Keratinocyte (primary cell): ENCODE data around the gene GFRA4. TPM values are rescaled to one million over a fixed set of nuclear protein-coding genes. Genes with fewer than 3 reads are reported as not detected.

Experiments
- DNase-seq: peaks from one replicate; pipeline ENCODE4 v3.0.0-alpha.2; 2011; ENCODE audit warnings: low read depth, missing footprints, low spot score
- FAIRE-seq: peaks from 2 replicates; lab custom pipeline; 2011; peaks lifted over from hg19 to GRCh38; lab: Jason Lieb, UNC
- H2AFZ ChIP-seq: 2 replicates; pipeline ENCODE4 v1.6.0; 2012; ENCODE audit warnings: low read length, control low read depth, inconsistent platforms; ENCODE audit not compliant: control insufficient read depth
- H3K27ac ChIP-seq: 2 replicates; pipeline ENCODE4 v1.5.1; 2011; ENCODE audit warnings: low read length; ENCODE audit not compliant: control insufficient read depth, insufficient read depth
- H3K27me3 ChIP-seq: 3 replicates; pipeline ENCODE4 v1.6.0; 2011; ENCODE audit warnings: low read length; ENCODE audit not compliant: control insufficient read depth, insufficient read depth; ENCODE audit errors: extremely low read depth
- H3K36me3 ChIP-seq, 2 experiments: 2 replicates in 1 of 2; 3 replicates in 1 of 2; pipeline ENCODE4 v1.5.1; 2011; ENCODE audit warnings: low read length in 2 of 2, mild to moderate bottlenecking in 1 of 2; ENCODE audit not compliant: control insufficient read depth in 2 of 2, insufficient read depth in 2 of 2; ENCODE audit errors: extremely low read depth in 1 of 2
- H3K4me1 ChIP-seq: 3 replicates; pipeline ENCODE4 v1.5.1; 2011; ENCODE audit warnings: low read length; ENCODE audit not compliant: control insufficient read depth, insufficient read depth; ENCODE audit errors: extremely low read depth
- H3K4me2 ChIP-seq: 3 replicates; pipeline ENCODE4 v1.6.0; 2011; ENCODE audit warnings: low read depth, low read length; ENCODE audit not compliant: control insufficient read depth, insufficient read depth; ENCODE audit errors: extremely low read depth
- H3K4me3 ChIP-seq, 3 experiments: fragments of 200-600 bp in 1 of 3; sonication (generic) in 1 of 3; 2 replicates in 2 of 3; 3 replicates in 1 of 3; pipeline ENCODE4 v1.5.1; 2011 to 2016; ENCODE audit warnings: low read length in 3 of 3, mild to moderate bottlenecking in 3 of 3, control low read depth in 2 of 3, inconsistent platforms in 1 of 3, low read depth in 1 of 3, mixed read lengths in 1 of 3, mixed run types in 1 of 3, moderate library complexity in 1 of 3; ENCODE audit not compliant: control insufficient read depth in 2 of 3, insufficient read depth in 2 of 3; ENCODE audit errors: extremely low read depth in 1 of 3
- H3K79me2 ChIP-seq: 2 replicates; pipeline ENCODE4 v1.6.0; 2012; ENCODE audit warnings: low read length; ENCODE audit not compliant: control insufficient read depth, insufficient read depth
- H3K9ac ChIP-seq: 3 replicates; pipeline ENCODE4 v1.6.0; 2011; ENCODE audit warnings: low read length; ENCODE audit not compliant: control insufficient read depth, insufficient read depth; ENCODE audit errors: extremely low read depth
- H3K9me1 ChIP-seq: 3 replicates; pipeline ENCODE4 v1.6.0; 2011; ENCODE audit warnings: low read length; ENCODE audit not compliant: control insufficient read depth, insufficient read depth; ENCODE audit errors: extremely low read depth
- H3K9me3 ChIP-seq: 2 replicates; pipeline ENCODE4 v1.5.1; 2012; ENCODE audit warnings: low read depth, low read length; ENCODE audit not compliant: control insufficient read depth
- H4K20me1 ChIP-seq: 3 replicates; pipeline ENCODE4 v1.6.0; 2011; ENCODE audit warnings: low read length; ENCODE audit not compliant: control insufficient read depth, insufficient read depth; ENCODE audit errors: extremely low read depth
- EZH2 ChIP-seq: IDR thresholded peaks from one replicate; pipeline ENCODE4 v1.6.1; 2012; ENCODE audit warnings: inconsistent platforms, mild to moderate bottlenecking, low read length, moderate library complexity
- dilution Hi-C: fragments of 300-500 bp; cut with MboI; formaldehyde crosslinking; loops from one replicate; pipeline ENCODE4 v1.7.0; 2020; ENCODE audit warnings: low sequenced_read_pairs; ENCODE audit not compliant: extremely low pct_ligation_motif_present
- polyA minus RNA-seq, 3 experiments: library from RNA; depleted of rRNA, polyadenylated mRNA; stranded (reverse); fragments of >200 nt; gene quantifications; 1 replicate in 1 of 3; 2 replicates in 1 of 3; 3 replicates in 1 of 3; pipeline ENCODE4 v1.2.3, GENCODE V29; 2011
- polyA plus RNA-seq, 5 experiments: library from polyadenylated mRNA; depleted of rRNA in 3 of 5; stranded (reverse) in 3 of 5; stranded (forward) in 1 of 5; unstranded in 1 of 5; fragments of >200 nt; gene quantifications; 1 replicate in 1 of 5; 2 replicates in 3 of 5; 3 replicates in 1 of 5; pipeline versions ENCODE4 v1.2.1 to v1.2.3, GENCODE V29; 2011 to 2012; ENCODE audit warnings: missing spikeins in 2 of 5, low read depth in 1 of 5, low replicate concordance in 1 of 5
- TF ChIP-seq, protein P1 (sequence below), 3 experiments: IDR thresholded peaks in 1 of 3; conservative IDR thresholded peaks in 1 of 3; optimal IDR thresholded peaks in 1 of 3; 2 replicates in 2 of 3; 3 replicates in 1 of 3; pipeline versions ENCODE3 to v1.5.1; 2011; ENCODE audit warnings: low read length in 3 of 3, mild to moderate bottlenecking in 3 of 3, moderate library complexity in 2 of 3, control low read depth in 1 of 3, inconsistent platforms in 1 of 3; ENCODE audit not compliant: insufficient read depth in 2 of 3; ENCODE audit errors: extremely low read depth in 1 of 3

GFRA4 gene, protein sequence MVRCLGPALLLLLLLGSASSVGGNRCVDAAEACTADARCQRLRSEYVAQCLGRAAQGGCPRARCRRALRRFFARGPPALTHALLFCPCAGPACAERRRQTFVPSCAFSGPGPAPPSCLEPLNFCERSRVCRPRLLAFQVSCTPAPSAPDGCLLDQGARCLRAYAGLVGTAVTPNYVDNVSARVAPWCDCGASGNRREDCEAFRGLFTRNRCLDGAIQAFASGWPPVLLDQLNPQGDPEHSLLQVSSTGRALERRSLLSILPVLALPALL
- polyA plus RNA-seq (not detected in 3 replicates), polyA minus RNA-seq (not detected in 3 replicates)
- not detected for polyA plus RNA-seq (2011; ENCODE audit: low read depth)
- polyA plus RNA-seq (2011; cell fraction: cytosol; rRNA removed): not detected in 2 replicates
- not detected in 2 replicates for polyA plus RNA-seq (2011; cell fraction: nucleus; rRNA removed)
- polyA plus RNA-seq (2012; ENCODE audit: low replicate concordance): not detected in 2 replicates
- polyA minus RNA-seq (2011; cell fraction: cytosol; rRNA and poly(A)+ RNA removed): not detected
- not detected in 2 replicates for polyA minus RNA-seq (2011; cell fraction: nucleus; rRNA and poly(A)+ RNA removed)

DNA sequence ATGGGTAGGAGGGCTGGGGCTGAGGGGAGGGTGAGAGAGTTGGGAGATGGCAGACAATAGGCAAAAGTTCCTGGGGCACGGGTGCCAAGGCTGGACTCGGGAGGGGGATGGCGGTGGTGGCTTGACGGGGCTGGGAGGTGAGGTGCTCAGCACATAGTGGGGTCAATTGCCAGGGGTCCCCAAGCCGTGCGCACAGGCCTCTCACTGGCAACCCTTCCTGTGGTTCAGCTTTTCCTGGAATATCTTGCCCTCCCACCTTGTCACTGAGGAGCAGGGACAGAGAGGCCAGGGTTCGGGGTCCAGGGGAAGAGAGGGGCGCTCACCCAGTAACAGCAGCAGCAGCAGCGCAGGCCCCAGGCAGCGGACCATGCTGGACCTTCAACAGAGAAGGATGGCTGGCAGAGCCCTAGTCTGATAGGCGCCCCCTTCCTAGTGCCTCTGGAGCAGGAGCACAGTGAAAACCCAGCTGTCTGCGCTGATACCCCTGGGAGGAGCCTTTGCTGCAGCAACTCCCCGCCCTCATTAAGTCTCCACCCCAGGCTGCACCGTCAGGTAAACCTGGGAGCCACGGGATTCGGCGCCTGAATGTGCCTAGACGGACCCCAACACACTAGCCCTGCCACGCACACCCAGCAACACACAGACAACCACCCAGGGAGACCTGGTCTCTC lies at the start of gene GFRA4:
Gene GFRA4 (minus strand): TSS at position 369 of the 671 bp plus-strand sequence. CDS start 0 bp downstream, at position 369.
- no peak for DNase-seq
- H3K4me2 ChIP-seq: no peak within 1 kb of the TSS
- FAIRE-seq: no peak
- no peak within 1 kb of the TSS for H3K4me3 ChIP-seq
- no peak within 1 kb of the TSS for H2AFZ ChIP-seq
- no peak within 1 kb of the TSS for H3K9ac ChIP-seq
- H3K27me3 ChIP-seq: peaks cover 54% of the 10 kb centered on the region
- no peaks in the 10 kb centered on the region for H3K36me3 ChIP-seq
- H3K9me3 ChIP-seq: no peaks in the 10 kb centered on the region
- no peaks in the 10 kb centered on the region for H3K79me2 ChIP-seq
- H3K9me1 ChIP-seq: no peaks in the 10 kb centered on the region
- no peak within 1 kb of the TSS for H3K27ac ChIP-seq
- dilution Hi-C loops: no loop called here
- H4K20me1 ChIP-seq: no peaks in the 10 kb centered on the region
- TF ChIP-seq, protein P1, sequence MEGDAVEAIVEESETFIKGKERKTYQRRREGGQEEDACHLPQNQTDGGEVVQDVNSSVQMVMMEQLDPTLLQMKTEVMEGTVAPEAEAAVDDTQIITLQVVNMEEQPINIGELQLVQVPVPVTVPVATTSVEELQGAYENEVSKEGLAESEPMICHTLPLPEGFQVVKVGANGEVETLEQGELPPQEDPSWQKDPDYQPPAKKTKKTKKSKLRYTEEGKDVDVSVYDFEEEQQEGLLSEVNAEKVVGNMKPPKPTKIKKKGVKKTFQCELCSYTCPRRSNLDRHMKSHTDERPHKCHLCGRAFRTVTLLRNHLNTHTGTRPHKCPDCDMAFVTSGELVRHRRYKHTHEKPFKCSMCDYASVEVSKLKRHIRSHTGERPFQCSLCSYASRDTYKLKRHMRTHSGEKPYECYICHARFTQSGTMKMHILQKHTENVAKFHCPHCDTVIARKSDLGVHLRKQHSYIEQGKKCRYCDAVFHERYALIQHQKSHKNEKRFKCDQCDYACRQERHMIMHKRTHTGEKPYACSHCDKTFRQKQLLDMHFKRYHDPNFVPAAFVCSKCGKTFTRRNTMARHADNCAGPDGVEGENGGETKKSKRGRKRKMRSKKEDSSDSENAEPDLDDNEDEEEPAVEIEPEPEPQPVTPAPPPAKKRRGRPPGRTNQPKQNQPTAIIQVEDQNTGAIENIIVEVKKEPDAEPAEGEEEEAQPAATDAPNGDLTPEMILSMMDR (optimal IDR thresholded peaks at IDR 0.05 in 1 of 3, IDR thresholded peaks at IDR 0.05 in 1 of 3, conservative IDR thresholded peaks at IDR 0.05 in 1 of 3; ENCODE audit: extremely low read depth in 1 of 3, insufficient read depth in 2 of 3, low read length in 3 of 3): no peak
- no peak for TF ChIP-seq EZH2
- no peaks in the 10 kb centered on the region for H3K4me1 ChIP-seq

DNA sequence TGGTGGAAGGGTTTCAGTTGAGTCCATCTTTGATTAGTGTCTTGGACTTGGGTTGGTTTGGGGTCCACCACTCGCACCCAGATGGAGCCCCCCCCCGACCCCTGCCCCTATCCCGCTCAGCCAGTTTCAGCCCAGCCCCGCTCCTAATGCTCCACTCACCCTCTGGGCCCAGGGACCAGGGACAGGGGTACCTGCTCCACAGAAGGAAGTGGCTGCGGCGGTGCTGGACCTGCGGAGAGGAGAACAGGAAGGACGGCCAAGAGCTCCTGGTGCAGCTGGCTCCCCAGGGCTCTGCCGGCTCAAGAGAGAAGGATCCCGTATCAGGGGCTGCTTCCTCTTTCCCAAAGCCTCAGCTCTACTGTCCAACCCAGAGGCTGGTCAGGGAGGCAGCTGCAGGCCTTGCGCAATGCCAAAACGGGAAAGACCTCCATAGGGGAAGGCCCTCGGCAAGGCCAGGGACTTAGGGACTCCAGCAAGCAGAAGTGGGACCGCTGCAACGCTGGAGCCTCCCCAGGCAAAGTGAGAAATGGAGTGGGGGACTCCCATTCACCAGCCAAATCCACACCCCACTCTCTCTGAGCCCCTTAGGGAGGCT lies 49.2 kb upstream of the GFRA4 start, which contains the start of gene SIGLEC1:
Gene SIGLEC1 (minus strand): TSS at position 322 of the 595 bp plus-strand sequence. CDS start 5,472 bp downstream, outside the sequence.
- DNase-seq (no peak), FAIRE-seq (no peak)
- H3K4me1 ChIP-seq: no peaks in the 10 kb centered on the region
- H3K4me3 ChIP-seq: no peak within 1 kb of the TSS
- H3K27ac ChIP-seq: no peak within 1 kb of the TSS
- TF ChIP-seq EZH2: no peak
- TF ChIP-seq, protein P1 (optimal IDR thresholded peaks at IDR 0.05 in 1 of 3, IDR thresholded peaks at IDR 0.05 in 1 of 3, conservative IDR thresholded peaks at IDR 0.05 in 1 of 3; ENCODE audit: extremely low read depth in 1 of 3, insufficient read depth in 2 of 3, low read length in 3 of 3): no peak
- no peak within 1 kb of the TSS for H2AFZ ChIP-seq
- no peaks in the 10 kb centered on the region for H3K9me1 ChIP-seq
- H3K27me3 ChIP-seq: no peaks in the 10 kb centered on the region
- no peaks in the 10 kb centered on the region for H4K20me1 ChIP-seq
- dilution Hi-C loops: no loop called here
- no peaks in the 10 kb centered on the region for H3K36me3 ChIP-seq
- H3K9ac ChIP-seq: no peak within 1 kb of the TSS
- H3K9me3 ChIP-seq: no peaks in the 10 kb centered on the region
- H3K79me2 ChIP-seq: no peaks in the 10 kb centered on the region
- no peak within 1 kb of the TSS for H3K4me2 ChIP-seq
